Smooth muscle cell (in vitro differentiated cells): ENCODE results near the gene NARF. TPM values are rescaled to one million over a fixed set of nuclear protein-coding genes. Genes with fewer than 3 reads are reported as not detected.

Experiments
- DNase-seq: peaks from one replicate; lab custom pipeline; 2025; ENCODE audit not compliant: unreplicated experiment; lab: John Stamatoyannopoulos, UW
- H2AFZ ChIP-seq: fragments of 200-600 bp; sonication (generic); 2 replicates; pipeline ENCODE4 v1.6.0; 2016; ENCODE audit warnings: antibody characterized with exemption, low read depth, mild to moderate bottlenecking
- H3F3A ChIP-seq: fragments of 200-600 bp; sonication (generic); 2 replicates; pipeline ENCODE4 v1.6.0; 2017; ENCODE audit warnings: antibody characterized with exemption, low read depth
- H3K27ac ChIP-seq: fragments of 200-600 bp; sonication (generic); 2 replicates; pipeline ENCODE4 v1.5.1; 2016; ENCODE audit warnings: low read depth, mild to moderate bottlenecking
- H3K27me3 ChIP-seq: fragments of 200-600 bp; sonication (generic); 2 replicates; pipeline ENCODE4 v1.6.1; 2016; ENCODE audit warnings: low read depth, mild to moderate bottlenecking
- H3K36me3 ChIP-seq: fragments of 200-600 bp; sonication (generic); 2 replicates; pipeline ENCODE4 v1.5.1; 2016; ENCODE audit warnings: low read depth
- H3K4me1 ChIP-seq: fragments of 200-600 bp; sonication (generic); 2 replicates; pipeline ENCODE4 v1.5.1; 2016; ENCODE audit warnings: low read depth
- H3K4me2 ChIP-seq: fragments of 200-600 bp; sonication (generic); 2 replicates; pipeline ENCODE4 v1.6.0; 2016; ENCODE audit warnings: mild to moderate bottlenecking
- H3K4me3 ChIP-seq: fragments of 200-600 bp; sonication (generic); 2 replicates; pipeline ENCODE4 v1.5.1; 2016; ENCODE audit warnings: mild to moderate bottlenecking
- H3K79me2 ChIP-seq: fragments of 200-600 bp; sonication (generic); 2 replicates; pipeline ENCODE4 v1.6.0; 2016; ENCODE audit warnings: low read depth, mild to moderate bottlenecking
- H3K9ac ChIP-seq: fragments of 200-600 bp; sonication (generic); 2 replicates; pipeline ENCODE4 v1.6.0; 2016; ENCODE audit warnings: low read depth
- H3K9me3 ChIP-seq: fragments of 200-600 bp; sonication (generic); replicated peaks from 2 replicates; pipeline ENCODE4 v1.5.1; 2016; ENCODE audit warnings: low read depth
- H4K20me1 ChIP-seq: fragments of 200-600 bp; sonication (generic); 2 replicates; pipeline ENCODE4 v1.6.0; 2016; ENCODE audit warnings: low read depth
- WGBS: methylation state at CpG from one replicate; pipeline ENCODE4 v1.1.7; 2016; ENCODE audit warnings: low lambda C conversion rate; 5-methylcytosine and 5-hydroxymethylcytosine counted together
- polyA plus RNA-seq: library from polyadenylated mRNA; unstranded; fragments of >200 nt; fragmentation: Nextera tagmentation; extraction: Ambion mirVana; gene quantifications from 2 replicates; pipeline ENCODE4 v1.2.1, GENCODE V29; 2016
- total RNA-seq: library from RNA; depleted of rRNA; stranded (reverse); fragments of >200 nt; gene quantifications from 2 replicates; pipeline ENCODE4 v1.2.3, GENCODE V29; 2014
- TF ChIP-seq, protein P1 (sequence below): fragments of 200-600 bp; sonication (generic); IDR thresholded peaks from 2 replicates; pipeline ENCODE4 v1.5.1; 2017; ENCODE audit warnings: borderline replicate concordance, mild to moderate bottlenecking, antibody characterized with exemption; ENCODE audit not compliant: insufficient read depth, poor library complexity, severe bottlenecking

Gene NARF
- total and polyA plus RNA-seq, 2 experiments from 2014 or later, result 52.0 to 178 TPM

DNA sequence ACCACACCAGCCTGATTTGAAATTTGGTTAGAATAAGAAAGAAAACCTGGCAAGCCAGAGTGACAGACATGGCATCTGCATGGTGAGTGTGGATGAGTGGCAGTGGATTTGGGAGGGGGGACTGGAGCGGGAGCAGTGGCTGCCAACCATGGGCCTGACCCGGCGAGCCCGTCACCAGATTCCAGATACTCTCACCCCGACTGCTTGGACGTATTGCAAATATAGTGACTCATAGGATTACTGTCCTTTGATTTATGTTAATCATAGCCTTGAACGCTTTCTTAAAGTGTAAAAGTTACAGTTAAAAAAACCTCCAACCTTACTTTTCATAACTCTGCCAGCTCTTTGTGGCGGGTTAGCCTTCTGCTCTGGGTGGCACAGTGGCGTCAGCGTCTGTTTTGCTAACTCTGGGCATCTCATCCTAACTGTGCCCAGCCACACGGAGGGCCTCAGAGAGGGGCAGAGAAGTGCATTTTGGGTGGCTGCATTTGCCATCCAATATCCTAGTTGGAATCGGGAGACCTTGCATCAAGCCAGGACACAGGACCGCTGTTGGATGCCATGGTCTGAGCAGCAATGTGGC lies 34.2 kb downstream of the NARF start:
- Histone ChIP-seq H3K4me1 (peaks cover 3% of the 10 kb centered on the region), H3K36me3 (no peaks in the 10 kb centered on the region), H3K9me3 (no peaks in the 10 kb centered on the region), H3K4me3 (no peak overlapping the region), H3K27ac (no peak overlapping the region), H3F3A (peaks cover 4% of the 10 kb centered on the region), H3K79me2 (no peaks in the 10 kb centered on the region), H2AFZ (no peak overlapping the region), H3K9ac (no peak overlapping the region), H4K20me1 (peaks cover 5% of the 10 kb centered on the region), H3K27me3 (no peaks in the 10 kb centered on the region), H3K4me2 (no peak overlapping the region)
- DNase-seq, result no peak
- TF ChIP-seq, protein P1, sequence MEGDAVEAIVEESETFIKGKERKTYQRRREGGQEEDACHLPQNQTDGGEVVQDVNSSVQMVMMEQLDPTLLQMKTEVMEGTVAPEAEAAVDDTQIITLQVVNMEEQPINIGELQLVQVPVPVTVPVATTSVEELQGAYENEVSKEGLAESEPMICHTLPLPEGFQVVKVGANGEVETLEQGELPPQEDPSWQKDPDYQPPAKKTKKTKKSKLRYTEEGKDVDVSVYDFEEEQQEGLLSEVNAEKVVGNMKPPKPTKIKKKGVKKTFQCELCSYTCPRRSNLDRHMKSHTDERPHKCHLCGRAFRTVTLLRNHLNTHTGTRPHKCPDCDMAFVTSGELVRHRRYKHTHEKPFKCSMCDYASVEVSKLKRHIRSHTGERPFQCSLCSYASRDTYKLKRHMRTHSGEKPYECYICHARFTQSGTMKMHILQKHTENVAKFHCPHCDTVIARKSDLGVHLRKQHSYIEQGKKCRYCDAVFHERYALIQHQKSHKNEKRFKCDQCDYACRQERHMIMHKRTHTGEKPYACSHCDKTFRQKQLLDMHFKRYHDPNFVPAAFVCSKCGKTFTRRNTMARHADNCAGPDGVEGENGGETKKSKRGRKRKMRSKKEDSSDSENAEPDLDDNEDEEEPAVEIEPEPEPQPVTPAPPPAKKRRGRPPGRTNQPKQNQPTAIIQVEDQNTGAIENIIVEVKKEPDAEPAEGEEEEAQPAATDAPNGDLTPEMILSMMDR, result no peak
- WGBS, result 72% methylated on average over 13 of the region's 13 CpGs

DNA sequence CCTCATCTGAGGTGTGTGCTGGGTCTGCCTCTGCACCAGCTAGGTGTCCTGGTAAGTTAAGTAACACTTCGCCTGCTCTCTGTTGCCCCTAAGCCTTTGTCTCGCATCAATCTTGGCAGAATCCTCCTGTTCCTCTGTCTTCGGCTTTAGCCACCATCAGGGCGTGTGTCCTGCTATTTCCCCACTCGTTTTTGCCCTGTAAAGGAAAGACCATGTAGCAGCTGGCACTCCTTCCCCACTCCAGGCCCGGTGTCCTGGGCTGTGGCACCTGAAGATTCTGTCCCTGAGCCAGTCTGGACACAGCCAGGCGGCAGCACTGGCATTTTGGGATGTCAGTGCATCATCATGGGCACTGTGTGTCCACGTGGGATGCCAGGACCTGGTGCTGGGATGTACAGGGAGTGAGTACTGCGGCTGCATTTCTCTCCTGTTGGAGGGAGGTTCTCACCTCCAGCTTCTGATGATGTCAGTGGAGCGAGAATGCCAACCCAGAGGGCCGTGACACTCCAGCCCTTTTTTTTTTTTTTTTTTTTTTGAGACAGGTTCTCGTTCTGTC lies 34.8 kb downstream of the NARF start:
- DNase-seq, result no peak
- TF ChIP-seq, protein P1, result no peak
- peaks cover 5% of the 10 kb centered on the region for H4K20me1 ChIP-seq
- no peaks in the 10 kb centered on the region for H3K36me3 ChIP-seq
- H3K4me3 ChIP-seq, result no peak overlapping the region
- no peaks in the 10 kb centered on the region for H3K9me3 ChIP-seq
- no peak overlapping the region for H3K27ac ChIP-seq
- 83% methylated on average over 12 of the region's 12 CpGs for WGBS
- H3K27me3 ChIP-seq, result no peaks in the 10 kb centered on the region
- no peak overlapping the region for H3K9ac ChIP-seq
- no peak overlapping the region for H2AFZ ChIP-seq
- no peaks in the 10 kb centered on the region for H3K79me2 ChIP-seq
- no peak overlapping the region for H3K4me2 ChIP-seq
- peaks cover 4% of the 10 kb centered on the region for H3K4me1 ChIP-seq
- H3F3A ChIP-seq, result peaks cover 4% of the 10 kb centered on the region

DNA sequence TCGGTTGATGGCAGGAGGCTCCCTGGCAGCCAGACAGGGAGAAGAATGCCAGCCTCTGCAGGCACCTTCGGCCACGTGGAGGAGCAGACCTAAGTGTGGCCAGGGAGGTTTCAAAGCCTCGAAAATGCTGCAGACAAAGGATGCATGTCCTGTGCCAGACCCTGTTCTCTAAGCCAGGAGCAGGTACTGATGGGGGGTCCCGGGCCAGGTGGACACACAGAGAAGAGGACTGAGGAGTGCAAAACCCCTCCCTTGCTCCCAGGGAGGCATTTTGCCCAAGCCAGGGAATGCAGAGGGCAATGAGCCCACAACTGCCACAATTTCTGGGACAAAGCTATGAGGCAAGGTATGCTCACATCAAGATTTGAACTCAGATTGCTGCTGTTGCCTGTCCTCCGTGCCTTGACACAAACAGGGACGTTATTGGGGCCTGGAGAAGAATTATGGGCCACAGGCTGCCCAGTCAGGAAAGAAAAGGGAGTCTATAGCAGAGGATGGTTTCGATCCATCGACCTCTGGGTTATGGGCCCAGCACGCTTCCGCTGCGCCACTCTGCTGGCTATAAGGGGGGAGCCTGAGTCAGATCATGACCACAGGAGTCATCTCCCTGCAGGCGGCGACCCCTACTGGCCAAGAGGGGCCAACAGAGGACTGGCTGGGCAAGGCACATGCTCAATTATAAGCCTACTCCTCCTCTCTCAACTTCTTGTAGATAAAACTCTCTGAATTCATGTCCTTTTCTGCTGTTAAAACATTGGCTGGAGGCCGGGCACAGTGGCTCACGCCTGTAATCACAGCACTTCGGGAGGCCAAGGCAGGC lies 35.9 kb downstream of the NARF start:
- Histone ChIP-seq H3K9ac (no peak overlapping the region), H2AFZ (no peak overlapping the region), H3K4me1 (peaks cover 4% of the 10 kb centered on the region), H3K79me2 (no peaks in the 10 kb centered on the region), H3K27ac (no peak overlapping the region), H3K9me3 (no peaks in the 10 kb centered on the region), H3K27me3 (no peaks in the 10 kb centered on the region), H3K4me3 (no peak overlapping the region), H3F3A (peaks cover 4% of the 10 kb centered on the region), H3K4me2 (no peak overlapping the region), H4K20me1 (peaks cover 5% of the 10 kb centered on the region), H3K36me3 (no peaks in the 10 kb centered on the region)
- 11% methylated on average over 17 of the region's 17 CpGs for WGBS
- TF ChIP-seq, protein P1, result peak; percentile 89
- peak; percentile 81 for DNase-seq
